ENCODE measurements around the gene METTL5. TPM values are rescaled to one million over a fixed set of nuclear protein-coding genes. Genes with fewer than 3 reads are reported as not detected.
"Not testable (repeated sequence)": the region's sequence is repeated elsewhere in the genome, so short reads cannot be mapped to it uniquely, and the experiment has no call there.

The METTL5 gene
- total RNA-seq, 1 donor from 2014 or later, result 48.3 TPM

GRCh38 chr2:169865492-169865891 is 40.8 kb upstream of the METTL5 start:
- Mint-ChIP-seq H3K27me3 (no peaks in the 10 kb centered on the region), H3K36me3 (ENCODE audit: low read depth) (peaks cover 3% of the 10 kb centered on the region), H3K4me3 (no peak overlapping the region), H3K4me1 (peaks cover 16% of the 10 kb centered on the region), H3K9me3 (no peaks in the 10 kb centered on the region), H3K27ac (no peak overlapping the region)
- ChIA-PET CTCF (no interaction called here), POLR2A (interaction anchor here (0.6 kb wide), 1 partner anchor 53 kb away, joined by 6 read pairs; no protein-coding TSS in a partner anchor)
- ATAC-seq (ENCODE audit: low read depth) (no peak), DNase-seq (no peak)
- intact Hi-C loops (cut with micrococcal nuclease), result no loop called here
- TF ChIP-seq CTCF (IDR thresholded peaks at IDR 0.05), result no peak

GRCh38 chr2:169862816-169863215 is 38.1 kb upstream of the METTL5 start:
- DNase-seq (no peak), ATAC-seq (ENCODE audit: low read depth) (no peak)
- TF ChIP-seq CTCF (IDR thresholded peaks at IDR 0.05), result no peak
- intact Hi-C loops (cut with micrococcal nuclease), result no loop called here
- ChIA-PET CTCF (no interaction called here), POLR2A (no interaction called here)
- Mint-ChIP-seq H3K4me3 (no peak overlapping the region), H3K9me3 (no peaks in the 10 kb centered on the region), H3K4me1 (peaks cover 14% of the 10 kb centered on the region), H3K27me3 (no peaks in the 10 kb centered on the region), H3K27ac (no peak overlapping the region), H3K36me3 (ENCODE audit: low read depth) (peaks cover 6% of the 10 kb centered on the region)

GRCh38 chr2:169860149-169860548 is 35.4 kb upstream of the METTL5 start:
- H3K36me3 Mint-ChIP-seq (ENCODE audit: low read depth), result peaks cover 7% of the 10 kb centered on the region
- no peak for TF ChIP-seq CTCF (IDR thresholded peaks at IDR 0.05)
- H3K27ac Mint-ChIP-seq, result no peak overlapping the region
- DNase-seq (no peak), ATAC-seq (ENCODE audit: low read depth) (no peak)
- ChIA-PET POLR2A (no interaction called here), CTCF (no interaction called here)
- intact Hi-C loops (cut with micrococcal nuclease), result no loop called here
- H3K4me3 Mint-ChIP-seq, result no peak overlapping the region
- H3K9me3 Mint-ChIP-seq, result no peaks in the 10 kb centered on the region
- H3K27me3 Mint-ChIP-seq, result no peaks in the 10 kb centered on the region
- H3K4me1 Mint-ChIP-seq, result peaks cover 10% of the 10 kb centered on the region

- CTCF ChIA-PET, result no interaction called here
- peaks cover 7% of the 10 kb centered on the region for H3K36me3 Mint-ChIP-seq (ENCODE audit: low read depth)
- H3K9me3 Mint-ChIP-seq, result no peaks in the 10 kb centered on the region
- no peaks in the 10 kb centered on the region for H3K27me3 Mint-ChIP-seq
- H3K27ac Mint-ChIP-seq, result no peak overlapping the region
- ATAC-seq (ENCODE audit: low read depth) (no peak), DNase-seq (no peak)
- intact Hi-C loops (cut with micrococcal nuclease), result no loop called here
- H3K4me3 Mint-ChIP-seq, result no peak overlapping the region
- POLR2A ChIA-PET, result no interaction called here
- no peak for TF ChIP-seq CTCF (IDR thresholded peaks at IDR 0.05)
- H3K4me1 Mint-ChIP-seq, result peaks cover 10% of the 10 kb centered on the region
Measured at GRCh38 chr2:169859423-169859822, 34.7 kb upstream of the METTL5 start.

- ATAC-seq (ENCODE audit: low read depth); H3K4me3 Mint-ChIP-seq; POLR2A ChIA-PET; CTCF ChIA-PET; H3K9me3 Mint-ChIP-seq; DNase-seq; intact Hi-C loops (cut with micrococcal nuclease); H3K36me3 Mint-ChIP-seq (ENCODE audit: low read depth); H3K27ac Mint-ChIP-seq; H3K27me3 Mint-ChIP-seq: not testable (repeated sequence)
- H3K4me1 Mint-ChIP-seq, result peaks cover 17% of the 10 kb centered on the region
Measured at GRCh38 chr2:169855281-169856258, 30.9 kb upstream of the METTL5 start.

Measured in activated B cell treated with CpG ODN at 0.5 μM for 24 hours (primary cell).